ENCODE measurements around the gene ARPP19. TPM values are rescaled to one million over a fixed set of nuclear protein-coding genes. Genes with fewer than 3 reads are reported as not detected.

The ARPP19 gene, protein sequence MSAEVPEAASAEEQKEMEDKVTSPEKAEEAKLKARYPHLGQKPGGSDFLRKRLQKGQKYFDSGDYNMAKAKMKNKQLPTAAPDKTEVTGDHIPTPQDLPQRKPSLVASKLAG
- total RNA-seq (2012; rRNA removed) (65.2 and 118 TPM in 2 replicates), polyA plus RNA-seq (2012; rRNA removed) (23.6 and 33.4 TPM in 2 replicates), Bru-seq, nascent RNA (percentile 92 among the genes with signal in this experiment), BruChase-seq, experiment 1, labeled RNA remaining after a 6-hour chase (percentile 98 among the genes with signal in this experiment), BruChase-seq, experiment 2, labeled RNA remaining after a 2-hour chase (percentile 97 among the genes with signal in this experiment)
- polyA plus RNA-seq (2012; cell fraction: cytosol; rRNA removed): 6.2 and 7.2 TPM in 2 replicates
- 2.8 and 16.3 TPM in 2 replicates for polyA plus RNA-seq (2012; cell fraction: nucleus; rRNA removed; ENCODE audit: low replicate concordance)
- long read RNA-seq, full-length matches to known transcripts: 33 of 37 reads
- long read RNA-seq, partial matches to known transcripts: 1 of 37 reads
- long read RNA-seq, other reads (novel, unspliced or antisense): 3 of 37 reads

DNA sequence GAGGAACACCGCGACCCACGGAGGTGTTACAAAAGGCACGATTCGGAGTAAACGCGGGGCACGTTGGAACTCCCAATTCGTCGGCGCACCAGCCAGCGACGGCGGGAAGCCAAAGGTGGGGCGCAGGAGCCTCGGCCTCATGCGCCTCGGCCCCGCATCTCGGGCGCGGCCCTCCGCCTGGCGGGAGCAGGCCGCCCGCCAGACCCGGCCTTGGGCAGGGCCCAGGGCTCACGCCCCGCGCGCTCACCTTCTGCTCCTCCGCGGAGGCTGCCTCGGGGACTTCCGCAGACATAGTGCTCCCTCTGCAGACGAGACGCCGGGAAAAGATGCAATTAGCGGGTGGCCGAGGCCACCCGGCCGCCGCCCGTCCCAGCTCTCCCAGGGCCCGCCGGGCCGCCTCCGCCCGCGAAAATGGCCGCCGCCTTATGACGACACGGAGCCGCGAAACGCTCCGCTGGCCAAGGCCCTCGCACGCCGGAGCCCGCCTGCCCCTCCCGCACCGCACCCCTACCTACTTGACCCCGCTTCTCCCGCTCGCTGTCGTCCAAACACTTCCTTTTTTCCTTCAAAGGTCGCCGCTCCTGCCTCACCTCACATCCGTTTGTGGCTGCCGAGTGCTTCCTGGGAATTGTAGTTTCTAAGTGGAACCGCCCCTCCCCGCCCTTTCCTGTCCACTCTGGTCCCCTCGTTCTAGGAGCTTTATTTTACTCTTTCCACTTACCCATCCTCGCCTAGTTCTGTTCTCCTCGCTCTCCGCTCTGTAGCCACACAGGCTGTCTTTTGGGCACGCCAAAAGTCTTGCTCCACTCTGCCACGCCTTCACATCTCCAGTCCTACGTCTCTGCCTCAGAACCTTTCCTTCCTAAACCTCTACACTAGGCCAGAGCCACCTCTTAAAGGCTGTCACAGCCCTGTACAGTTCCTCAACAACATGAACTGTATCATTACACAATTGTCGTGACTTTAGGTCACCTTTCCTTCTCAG is at the start of gene ARPP19:
Gene ARPP19, minus strand, starts transcription at position 430 of the 985 bp plus-strand sequence. Its CDS starts 138 bp downstream, at position 292.
- intact Hi-C loops (cut with micrococcal nuclease): loop anchor here (2.0 to 10.0 kb wide), 4 partner anchors 40 to 312 kb away; partner anchors contain the start of gene MYO5A
- peak within 1 kb of the TSS; percentile 93 for H3K9ac ChIP-seq (ENCODE audit: low read depth, low read length)
- H2AK9ac ChIP-seq (replicated peaks; ENCODE audit: low read depth, low read length, poor library complexity): peak within 1 kb of the TSS; percentile 95
- DNase-seq (peak; percentile 86), ATAC-seq (ENCODE audit: low read depth) (peak; percentile 88)
- peak within 1 kb of the TSS; percentile 98 for H3K4me2 ChIP-seq (ENCODE audit: low read depth, low read length)
- H3K9me3 ChIP-seq (ENCODE audit: control insufficient read depth, insufficient read depth, low read length): no peaks in the 10 kb centered on the region
- in situ Hi-C loops (cut with MboI; ENCODE audit: low sequenced_read_pairs): no loop called here
- peak within 1 kb of the TSS; percentile 58 for H3K18ac ChIP-seq (ENCODE audit: low read depth, low read length)
- ChIA-PET POLR2A (ENCODE audit: unreplicated experiment) (interaction anchor here (0.6 kb wide), 1 partner anchor 166 kb away, joined by 4 read pairs; no protein-coding TSS in a partner anchor), CTCF (interaction anchor here (0.6 kb wide), 1 partner anchor 296 kb away, joined by 3 read pairs; no protein-coding TSS in a partner anchor)
- peak within 1 kb of the TSS; percentile 96 to 98 for H4K8ac ChIP-seq (ENCODE audit: low read depth in 2 of 2, low read length in 2 of 2)
- H4K20me1 ChIP-seq (ENCODE audit: insufficient read depth, low read length): peaks cover 37% of the 10 kb centered on the region
- H2BK20ac ChIP-seq (ENCODE audit: low read depth, low read length): peak within 1 kb of the TSS; percentile 69
- peaks cover 1% of the 10 kb centered on the region; the same call in 1 of the 2 replicates for H3K36me3 ChIP-seq (ENCODE audit: control insufficient read depth, insufficient read depth, low read length)
- peak within 1 kb of the TSS; percentile 61 for H2BK120ac ChIP-seq (ENCODE audit: low read depth, low read length)
- H3K4ac ChIP-seq (ENCODE audit: low read depth, low read length): peak within 1 kb of the TSS; percentile 93
- H3K27me3 ChIP-seq (ENCODE audit: control insufficient read depth, insufficient read depth, low read length): no peaks in the 10 kb centered on the region
- H3K56ac ChIP-seq (ENCODE audit: extremely low read depth, insufficient read depth, low read length): peak within 1 kb of the TSS; percentile 97
- peak within 1 kb of the TSS; percentile 38; the same call in 2 of the 3 replicates for H2BK15ac ChIP-seq (ENCODE audit: low read depth, low read length)
- peak within 1 kb of the TSS; percentile 98 for H2AFZ ChIP-seq (replicated peaks; ENCODE audit: low read length, poor library complexity)
- peak within 1 kb of the TSS; percentile 35 for H3K27ac ChIP-seq (ENCODE audit: insufficient read depth, low read length)
- peak within 1 kb of the TSS; percentile 97 for H4K5ac ChIP-seq (ENCODE audit: low read depth, low read length)
- H3K4me3 ChIP-seq (ENCODE audit: insufficient read depth, low read depth, low read length): peak within 1 kb of the TSS; percentile 91
- peak within 1 kb of the TSS; percentile 90 for H3K14ac ChIP-seq (replicated peaks; ENCODE audit: low read depth, low read length)
- dilution Hi-C loops (cut with HindIII; ENCODE audit: low sequenced_read_pairs, unreplicated experiment): no loop called here
- TF ChIP-seq POLR2A (IDR thresholded peaks at IDR 0.05; ENCODE audit: low read depth, low read length) (peak; percentile 62; the same call in 1 of the 2 replicates), BHLHE40 (IDR thresholded peaks at IDR 0.05; ENCODE audit: low read depth, low read length) (0 out of 2 replicates have a peak, but pooled peaks have one; percentile 26), CEBPB (IDR thresholded peaks at IDR 0.05; ENCODE audit: low read depth, low read length) (0 out of 2 replicates have a peak, but pooled peaks have one; percentile 17), RAD21 (IDR thresholded peaks at IDR 0.05; ENCODE audit: low read length) (peak; percentile 32), SMC3 (IDR thresholded peaks at IDR 0.05; ENCODE audit: low read depth, low read length) (0 out of 2 replicates have a peak, but pooled peaks have one; percentile 4), MAZ (IDR thresholded peaks at IDR 0.05; ENCODE audit: borderline replicate concordance, low read depth, low read length) (peak; percentile 60; the same call in 1 of the 2 replicates), CHD1 (IDR thresholded peaks at IDR 0.05; ENCODE audit: low read depth, low read length) (no peak), MXI1 (IDR thresholded peaks at IDR 0.05; ENCODE audit: borderline replicate concordance, low read depth, low read length) (peak; percentile 12; the same call in 1 of the 2 replicates)
- TF ChIP-seq, protein P1, sequence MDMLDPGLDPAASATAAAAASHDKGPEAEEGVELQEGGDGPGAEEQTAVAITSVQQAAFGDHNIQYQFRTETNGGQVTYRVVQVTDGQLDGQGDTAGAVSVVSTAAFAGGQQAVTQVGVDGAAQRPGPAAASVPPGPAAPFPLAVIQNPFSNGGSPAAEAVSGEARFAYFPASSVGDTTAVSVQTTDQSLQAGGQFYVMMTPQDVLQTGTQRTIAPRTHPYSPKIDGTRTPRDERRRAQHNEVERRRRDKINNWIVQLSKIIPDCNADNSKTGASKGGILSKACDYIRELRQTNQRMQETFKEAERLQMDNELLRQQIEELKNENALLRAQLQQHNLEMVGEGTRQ (IDR thresholded peaks at IDR 0.05; ENCODE audit: low read depth, low read length): no peak
- TF ChIP-seq, protein P2, sequence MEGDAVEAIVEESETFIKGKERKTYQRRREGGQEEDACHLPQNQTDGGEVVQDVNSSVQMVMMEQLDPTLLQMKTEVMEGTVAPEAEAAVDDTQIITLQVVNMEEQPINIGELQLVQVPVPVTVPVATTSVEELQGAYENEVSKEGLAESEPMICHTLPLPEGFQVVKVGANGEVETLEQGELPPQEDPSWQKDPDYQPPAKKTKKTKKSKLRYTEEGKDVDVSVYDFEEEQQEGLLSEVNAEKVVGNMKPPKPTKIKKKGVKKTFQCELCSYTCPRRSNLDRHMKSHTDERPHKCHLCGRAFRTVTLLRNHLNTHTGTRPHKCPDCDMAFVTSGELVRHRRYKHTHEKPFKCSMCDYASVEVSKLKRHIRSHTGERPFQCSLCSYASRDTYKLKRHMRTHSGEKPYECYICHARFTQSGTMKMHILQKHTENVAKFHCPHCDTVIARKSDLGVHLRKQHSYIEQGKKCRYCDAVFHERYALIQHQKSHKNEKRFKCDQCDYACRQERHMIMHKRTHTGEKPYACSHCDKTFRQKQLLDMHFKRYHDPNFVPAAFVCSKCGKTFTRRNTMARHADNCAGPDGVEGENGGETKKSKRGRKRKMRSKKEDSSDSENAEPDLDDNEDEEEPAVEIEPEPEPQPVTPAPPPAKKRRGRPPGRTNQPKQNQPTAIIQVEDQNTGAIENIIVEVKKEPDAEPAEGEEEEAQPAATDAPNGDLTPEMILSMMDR (conservative IDR thresholded peaks at IDR 0.05; ENCODE audit: low read depth, low read length): 0 out of 2 replicates have a peak, but pooled peaks have one; percentile 22
- H3K79me1 ChIP-seq (ENCODE audit: low read depth in 1 of 2, low read length in 2 of 2): peaks cover 0 to 10% of the 10 kb centered on the region in 2 experiments; a peak in 1 of 4 replicates
- peaks cover 5% of the 10 kb centered on the region for H3K4me1 ChIP-seq (ENCODE audit: control insufficient read depth, insufficient read depth, low read length)
- peak within 1 kb of the TSS; percentile 60 for H2BK5ac ChIP-seq (ENCODE audit: low read depth, low read length, poor library complexity, severe bottlenecking)
- peaks cover 9% of the 10 kb centered on the region for H3K9me1 ChIP-seq (ENCODE audit: insufficient read depth, low read length)
- H2AK5ac ChIP-seq (ENCODE audit: low read depth, low read length): peak within 1 kb of the TSS; percentile 81
- H3K23ac ChIP-seq (ENCODE audit: low read depth, low read length): peak within 1 kb of the TSS; percentile 75
- peak within 1 kb of the TSS; percentile 82 for H4K91ac ChIP-seq (ENCODE audit: insufficient read depth, low read depth, low read length)
- WGBS, 2 experiments (ENCODE audit: extremely low coverage in 2 of 2, insufficient read length in 1 of 2): 10% methylated on average over 46 of the region's 82 CpGs; no CpG with 5 or more reads in 1 of the 2 experiments
- BruUV-seq (replicated peaks): no TSS peak

Measured in IMR-90 (cell line).